ENCODE data around the gene ANK3.

Gene ANK3

DNA sequence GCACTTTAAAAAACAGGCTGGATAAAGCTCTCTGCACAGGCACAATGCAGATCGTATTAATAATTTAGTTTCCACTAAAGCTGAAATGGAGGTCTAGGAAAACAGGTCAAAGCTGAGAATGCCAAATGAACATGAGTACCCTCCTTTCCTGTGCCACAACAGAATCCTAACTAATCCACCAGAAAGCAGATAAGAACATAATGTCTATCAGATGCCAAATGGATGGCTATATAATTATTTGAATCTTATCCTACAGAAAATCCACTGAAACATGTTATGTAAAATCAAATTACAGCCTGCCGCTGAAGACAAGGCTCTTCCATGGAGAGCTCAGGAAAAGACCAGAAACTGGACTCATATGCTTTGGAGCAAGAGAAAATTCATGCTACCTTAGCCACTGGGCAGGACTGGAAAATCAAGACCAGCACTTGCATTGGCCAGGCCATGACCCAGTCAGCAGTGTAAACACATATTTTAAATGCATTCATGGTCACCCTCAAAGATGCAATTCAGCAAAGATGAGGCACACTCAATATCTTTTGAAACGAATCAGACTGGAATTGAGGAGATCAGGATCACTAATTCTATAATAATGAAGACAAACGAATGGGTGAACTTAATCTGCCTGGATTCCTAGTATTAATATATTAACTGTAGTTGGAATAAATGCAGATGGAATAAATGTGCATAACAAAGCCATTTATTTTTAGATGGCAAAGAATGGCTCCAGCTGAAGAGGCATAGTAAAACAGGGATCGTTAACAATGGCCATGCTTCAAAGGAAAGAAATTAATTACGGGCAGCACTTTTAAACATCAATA lies 13.2 kb downstream of the ANK3 start:
- no peak for DNase-seq

DNA sequence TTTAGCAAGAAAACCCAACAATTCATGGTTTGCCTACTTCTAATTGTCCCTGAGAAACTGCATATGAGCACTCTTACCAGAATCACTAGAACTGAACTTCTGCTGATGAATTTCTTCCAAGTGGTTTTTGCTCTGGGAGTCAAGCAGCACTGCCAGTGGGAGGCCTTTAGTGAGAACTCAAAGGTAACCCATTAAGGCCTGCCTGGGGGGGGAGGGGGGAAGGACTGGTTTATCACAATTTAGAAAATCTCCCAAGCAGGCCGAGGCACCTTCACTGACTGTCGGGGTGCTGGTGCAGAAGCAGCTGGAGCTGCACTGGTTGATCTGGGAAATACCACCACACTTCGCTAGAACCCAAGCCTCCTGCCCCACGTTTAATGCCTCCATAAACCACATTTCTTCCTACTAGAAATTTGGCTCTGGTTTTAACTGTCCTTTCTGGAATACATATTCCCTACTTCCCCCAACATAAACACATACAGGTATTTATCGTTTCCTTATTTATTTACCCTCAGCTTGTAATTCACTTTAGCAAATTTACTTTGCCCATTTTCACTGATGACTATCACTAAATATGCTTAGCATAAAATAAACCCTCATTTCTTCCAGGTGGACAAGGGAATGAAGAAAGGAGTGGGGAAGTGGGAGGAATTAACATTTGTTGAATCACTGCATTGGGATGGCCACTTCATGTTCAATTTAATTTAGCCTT lies 14.2 kb downstream of the ANK3 start:
- DNase-seq = no peak

DNA sequence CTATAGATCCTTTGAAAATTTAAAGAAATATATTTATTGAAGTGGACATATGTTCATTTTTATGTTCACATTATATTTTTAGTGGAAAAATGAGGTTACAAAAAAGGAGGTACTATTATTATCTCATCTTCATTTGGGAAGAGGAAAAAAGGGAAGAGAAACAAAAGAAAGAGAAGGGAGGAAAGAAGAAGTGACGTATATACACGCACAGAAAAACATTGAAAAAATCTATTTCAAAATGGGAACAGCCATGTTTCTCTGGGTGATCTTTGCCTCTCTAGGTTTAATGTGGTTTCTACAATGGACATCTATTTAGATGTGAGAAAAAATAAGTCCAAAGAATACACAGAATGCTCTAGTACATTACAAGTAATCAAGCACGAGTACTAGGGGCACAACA lies 14.8 kb downstream of the ANK3 start:
- no peak for DNase-seq

DNA sequence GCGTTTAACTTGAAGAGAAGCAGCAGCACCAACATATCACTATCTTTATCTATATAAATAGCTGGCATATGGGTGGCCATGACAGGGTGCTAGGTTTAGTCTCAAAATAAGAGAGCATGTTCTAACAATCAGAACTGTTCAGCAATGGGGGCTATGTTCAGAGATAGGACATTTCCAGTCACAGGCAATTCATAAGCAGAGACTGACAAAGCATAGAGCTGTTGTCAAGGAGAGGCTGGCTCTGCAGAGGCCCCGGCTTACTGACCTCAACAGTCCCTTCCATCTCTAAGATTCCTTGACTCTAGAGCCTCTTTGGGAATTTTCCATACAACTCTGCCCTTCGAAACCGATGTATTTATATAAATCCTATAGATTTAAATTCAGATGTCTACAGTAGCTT lies 17.2 kb downstream of the ANK3 start:
- no peak for DNase-seq

DNA sequence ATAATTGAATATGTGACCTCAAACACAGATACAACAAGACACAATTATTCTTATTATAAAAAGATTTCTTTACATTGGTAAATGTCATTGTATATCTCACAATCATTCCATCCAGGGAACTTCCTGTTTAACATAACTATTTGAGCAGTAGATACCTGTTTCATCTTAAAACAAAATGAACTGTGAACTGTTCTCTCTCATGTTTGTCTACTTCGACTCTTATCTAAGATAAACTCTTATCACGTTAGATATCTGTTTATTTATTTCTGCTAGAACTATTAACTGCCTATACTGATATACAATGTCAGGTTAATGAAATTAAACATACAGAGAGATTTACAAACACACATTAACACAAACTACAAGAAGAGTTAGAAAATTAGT lies 20.1 kb downstream of the ANK3 start:
- DNase-seq = no peak

DNA sequence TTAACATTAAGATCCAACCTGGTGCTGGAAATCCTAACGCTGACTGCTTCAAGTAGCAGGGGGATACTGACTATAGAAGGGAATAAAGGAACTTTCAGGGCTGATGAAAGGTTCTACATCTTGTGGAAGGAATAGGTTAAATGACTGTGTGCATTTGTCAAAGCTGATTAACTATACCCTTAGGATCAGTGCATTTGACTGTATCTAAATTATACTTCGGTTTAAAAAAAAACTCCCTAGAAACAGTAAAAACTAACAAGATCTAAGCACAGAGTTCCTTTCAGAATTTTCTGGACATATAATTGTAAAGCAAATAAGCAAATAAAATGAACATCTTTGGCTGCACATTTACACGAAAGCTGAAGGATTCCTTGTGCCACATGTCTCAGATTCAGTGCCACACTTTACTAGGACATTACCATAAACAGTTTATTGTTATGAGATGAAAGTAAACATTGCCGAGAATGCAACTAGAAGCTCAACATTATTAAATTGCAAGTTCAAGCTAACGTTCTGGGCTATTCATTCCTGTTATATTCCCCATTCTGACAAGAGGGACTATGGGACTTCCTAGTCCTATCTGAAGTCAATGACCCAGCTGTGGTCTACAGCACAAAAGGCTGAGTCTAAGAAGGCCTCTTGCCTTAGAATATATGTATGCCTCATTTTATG lies 20.7 kb downstream of the ANK3 start:
- DNase-seq = no peak

DNA sequence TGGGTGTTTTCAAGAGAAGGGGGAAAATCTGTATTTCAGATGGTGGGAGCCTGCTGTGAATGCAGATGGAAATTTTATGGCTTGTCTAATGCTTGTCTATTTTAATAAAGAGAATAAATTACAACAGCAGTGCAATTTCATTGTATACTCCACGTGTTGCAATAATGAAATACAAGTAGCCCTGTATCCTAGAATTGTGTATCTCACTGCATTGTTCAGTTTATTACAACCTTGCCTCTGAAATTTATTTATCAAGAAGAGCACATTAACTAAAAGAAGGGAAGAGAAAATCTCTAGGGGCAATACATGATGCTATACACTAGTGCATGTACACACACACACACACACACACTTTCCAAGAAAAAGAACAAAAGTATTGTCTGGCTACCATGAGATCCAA lies 21.8 kb downstream of the ANK3 start:
- DNase-seq = no peak

DNA sequence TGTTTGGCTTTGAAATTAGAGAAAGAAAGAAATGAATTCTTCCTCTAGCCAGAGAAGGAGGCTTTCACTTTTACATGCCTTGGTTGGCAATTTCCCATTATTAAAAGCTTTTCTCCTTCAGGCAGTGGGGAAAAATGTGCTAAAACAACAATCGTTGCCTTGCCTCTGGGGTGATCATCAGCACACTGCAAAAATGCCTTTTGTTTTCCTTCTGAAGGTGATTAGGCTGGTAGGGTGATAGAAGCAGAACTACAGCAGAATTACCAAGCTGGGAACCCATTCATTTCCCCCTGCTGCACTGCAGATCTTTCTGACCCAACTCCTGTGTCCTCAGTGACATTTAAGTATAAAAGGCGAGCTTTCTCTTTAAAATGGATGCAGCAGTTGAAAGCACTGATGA lies 22.2 kb downstream of the ANK3 start:
- no peak for DNase-seq

DNA sequence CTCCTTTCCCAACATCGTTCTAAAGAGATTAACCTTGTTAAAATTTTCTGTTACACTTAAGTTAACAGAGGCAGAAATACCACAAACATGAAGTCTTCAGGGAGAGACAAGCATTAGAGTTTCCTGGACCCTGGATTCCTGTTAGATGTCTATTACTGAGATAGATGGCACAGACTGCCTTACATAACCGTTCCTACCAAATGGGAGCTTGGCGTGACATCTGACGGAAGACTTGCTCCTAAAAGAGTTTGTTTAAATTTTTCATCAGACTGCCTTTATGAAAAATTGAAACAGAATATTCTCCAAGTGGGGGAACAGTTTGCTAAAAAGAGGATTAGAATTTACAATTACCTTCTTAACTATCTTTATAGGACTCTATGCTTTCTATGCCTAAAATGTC lies 22.7 kb downstream of the ANK3 start:
- no peak for DNase-seq

DNA sequence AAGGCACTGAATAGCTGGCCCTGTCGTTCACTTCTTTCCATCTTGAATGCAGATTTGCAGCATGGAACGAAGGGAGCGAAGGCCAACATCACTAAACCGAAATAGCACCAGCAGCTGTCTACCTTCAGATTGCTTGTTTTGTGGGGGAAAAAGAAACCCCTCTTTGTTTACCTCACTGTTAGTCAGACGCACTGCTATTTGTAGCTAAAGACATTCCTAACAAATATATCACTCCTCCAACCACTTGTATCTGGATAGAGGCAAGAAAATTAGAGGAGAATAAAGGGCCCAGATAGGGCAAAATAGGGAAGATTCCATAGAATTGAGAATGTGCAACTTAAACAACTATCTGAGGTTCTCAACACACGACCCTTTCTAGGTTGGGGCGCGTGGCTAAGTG lies 26.5 kb downstream of the ANK3 start:
- no peak for DNase-seq

DNA sequence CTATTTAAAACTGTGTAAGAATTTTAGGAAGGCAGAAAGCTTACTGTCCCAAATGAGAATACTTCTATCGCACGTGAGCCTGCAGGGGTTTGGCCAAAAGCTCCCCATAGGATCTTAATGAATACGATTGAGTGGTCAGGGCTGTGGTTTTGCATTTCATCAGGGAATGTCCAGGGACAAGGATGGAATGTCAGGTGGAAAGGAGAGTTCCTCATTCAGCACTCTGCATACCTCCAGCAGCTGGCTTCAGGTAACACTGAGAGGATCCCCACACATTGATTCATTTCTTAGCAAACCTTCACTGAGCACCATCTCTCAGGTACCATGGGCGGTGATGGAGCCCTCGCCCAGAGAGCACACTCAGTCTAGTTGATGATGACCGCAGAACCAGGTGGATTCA lies 27.2 kb downstream of the ANK3 start:
- no peak for DNase-seq

DNA sequence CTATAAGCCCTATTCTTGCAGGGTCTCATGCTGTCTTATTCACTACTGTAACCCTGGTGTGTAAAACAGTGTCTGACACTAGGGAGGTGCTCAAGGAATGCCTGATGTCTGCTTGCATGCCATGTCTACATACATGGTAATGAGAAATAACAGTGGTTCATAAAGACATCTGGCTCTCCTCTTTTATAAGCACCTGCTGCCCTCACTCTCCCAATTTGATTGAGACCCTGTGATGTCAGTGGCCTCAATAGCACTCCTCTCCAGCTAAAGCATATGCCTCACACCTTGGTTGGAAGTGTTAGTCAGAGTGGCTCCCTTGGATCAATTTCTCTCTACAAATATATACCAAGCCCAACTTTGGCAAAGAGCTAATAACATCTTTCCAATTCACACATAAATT lies 30.6 kb downstream of the ANK3 start:
- no peak for DNase-seq

DNA sequence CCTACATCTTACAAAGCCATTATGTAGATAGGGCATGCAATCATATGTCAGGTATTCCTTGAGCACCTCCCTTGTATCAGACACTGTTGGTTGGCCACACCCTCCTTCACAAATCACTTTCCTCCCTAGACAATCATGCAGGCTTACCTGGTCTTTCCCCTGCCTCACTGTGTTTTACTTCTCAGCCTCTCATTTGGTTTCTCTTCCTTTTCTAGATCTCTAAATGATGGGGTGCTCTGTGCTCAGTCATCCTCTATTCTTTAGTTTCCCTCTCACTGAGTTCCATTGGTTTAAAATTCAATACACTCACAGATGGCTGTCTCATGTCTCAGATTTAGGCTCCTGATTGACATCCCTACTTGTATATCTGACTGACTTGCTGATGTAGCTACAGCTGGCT lies 31.4 kb downstream of the ANK3 start:
- no peak for DNase-seq

DNA sequence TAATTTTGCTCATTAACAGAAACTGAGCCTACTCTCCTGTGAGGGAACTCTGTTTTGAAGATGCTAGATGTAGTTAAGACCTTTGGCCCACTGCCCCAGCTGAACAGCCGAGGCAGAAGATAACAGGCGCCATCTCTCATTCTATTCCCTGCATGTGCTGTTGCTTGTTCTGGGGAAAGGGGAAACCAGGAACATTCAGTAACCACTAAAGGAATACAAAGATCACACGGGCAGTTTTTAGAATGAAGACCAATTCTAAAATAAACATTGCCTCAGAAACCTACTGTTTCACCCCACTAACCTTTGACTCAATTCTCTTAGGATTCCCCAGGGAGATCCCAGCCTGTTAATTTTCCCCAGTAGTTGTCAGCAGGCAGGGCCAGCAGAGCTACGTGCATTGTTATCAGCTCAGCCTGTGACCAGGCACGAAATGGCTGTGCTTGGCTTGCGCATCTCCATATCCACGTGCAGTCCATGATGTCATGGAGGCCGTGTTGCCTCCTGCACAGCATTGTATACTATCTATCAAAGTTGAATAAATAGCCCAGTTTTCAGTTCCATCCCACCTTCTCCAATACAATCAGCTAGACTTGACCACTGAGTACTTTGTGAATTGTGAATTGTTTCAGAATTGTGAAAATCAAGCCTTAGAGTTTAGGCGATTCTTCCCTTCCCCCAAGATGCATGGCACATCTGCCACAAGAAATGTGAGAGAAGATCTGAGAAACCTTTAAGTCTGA lies 36.0 kb downstream of the ANK3 start:
- DNase-seq = no peak

DNA sequence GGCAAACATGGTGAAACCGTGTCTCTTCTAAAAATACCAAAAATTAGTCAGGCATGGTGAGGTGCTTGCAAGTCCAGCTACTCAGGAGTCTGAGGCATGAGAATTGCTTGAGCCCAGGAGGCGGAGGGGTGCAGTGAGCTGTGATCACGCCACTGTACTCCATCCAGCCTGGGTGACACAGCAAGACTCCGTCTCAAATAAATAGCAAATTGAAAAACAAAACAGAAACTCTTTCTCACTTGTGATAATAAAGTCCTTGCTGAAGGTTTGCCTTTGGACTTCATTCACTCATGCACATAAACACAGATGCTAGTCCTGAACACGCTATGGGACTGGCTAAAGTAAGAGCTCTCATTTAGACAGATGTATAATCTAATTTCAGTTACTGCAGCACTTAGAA lies 37.6 kb downstream of the ANK3 start:
- DNase-seq = no peak

DNA sequence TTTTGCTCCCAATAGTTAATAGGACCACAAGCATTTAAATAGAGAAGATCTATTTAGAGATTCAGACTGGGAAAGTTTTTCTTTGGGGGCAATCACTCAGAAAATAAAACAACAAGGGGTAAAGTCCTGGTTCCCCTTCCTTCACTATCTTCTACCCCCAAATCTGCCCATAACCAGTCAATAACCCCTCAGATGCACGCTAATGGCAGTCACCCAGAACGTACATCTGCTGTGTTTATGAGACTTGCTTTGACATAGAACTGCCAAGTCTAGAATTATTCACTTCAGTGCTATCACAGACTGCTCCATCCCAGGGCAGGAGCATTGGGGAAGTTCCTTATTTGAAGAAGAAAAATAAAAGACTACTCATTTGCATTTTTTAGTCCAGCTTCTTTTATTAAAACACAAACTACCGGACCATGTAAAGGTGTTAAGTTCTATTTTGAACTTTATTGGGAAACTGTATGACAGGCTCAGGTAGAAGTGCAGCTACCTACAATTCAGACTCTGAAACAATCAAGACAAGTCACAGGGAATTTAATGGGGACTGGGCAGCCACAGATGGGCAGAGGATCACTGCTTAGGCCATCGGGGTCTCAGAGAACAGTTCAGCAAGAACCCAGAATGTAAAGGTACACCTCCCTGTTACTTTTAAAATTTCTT lies 38.4 kb downstream of the ANK3 start:
- DNase-seq = no peak

DNA sequence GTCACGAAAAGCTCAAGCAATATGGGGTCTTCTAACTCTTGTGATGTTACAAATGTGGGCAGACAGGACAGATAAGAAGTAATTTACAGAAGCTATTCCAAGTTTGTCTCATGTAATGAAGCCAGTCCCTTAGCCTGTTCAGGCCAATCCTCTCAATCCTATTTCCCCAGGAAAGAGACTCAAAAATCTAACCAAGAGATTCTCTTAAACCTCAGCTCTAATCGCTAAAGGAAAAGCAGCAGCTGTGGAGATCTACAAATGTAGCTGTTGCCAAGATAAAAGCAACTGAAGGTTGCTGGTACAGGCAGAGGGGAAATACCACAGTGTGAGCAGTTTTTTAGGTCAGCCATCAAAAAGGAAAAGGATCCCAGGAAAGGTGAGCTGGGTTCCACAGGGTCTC lies 39.3 kb downstream of the ANK3 start:
- no peak for DNase-seq

DNA sequence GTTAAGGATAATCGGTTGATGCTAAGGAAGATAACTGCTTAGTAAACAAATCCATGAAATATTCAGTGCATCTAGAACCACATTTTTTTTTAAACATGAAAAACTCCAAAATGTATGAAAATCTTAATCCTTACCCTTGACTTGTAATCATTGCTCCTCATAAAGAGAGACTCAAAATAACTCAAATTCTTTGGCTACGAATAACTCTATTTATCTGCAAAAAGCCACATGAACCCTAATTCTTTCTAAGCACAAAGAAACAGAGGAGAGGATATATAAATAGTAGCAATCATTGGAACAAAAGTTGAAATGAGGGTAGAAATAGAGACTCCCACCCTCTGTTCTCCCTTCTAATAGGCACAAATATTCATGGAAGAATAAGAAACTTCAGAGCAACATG lies 40.2 kb downstream of the ANK3 start:
- no peak for DNase-seq

DNA sequence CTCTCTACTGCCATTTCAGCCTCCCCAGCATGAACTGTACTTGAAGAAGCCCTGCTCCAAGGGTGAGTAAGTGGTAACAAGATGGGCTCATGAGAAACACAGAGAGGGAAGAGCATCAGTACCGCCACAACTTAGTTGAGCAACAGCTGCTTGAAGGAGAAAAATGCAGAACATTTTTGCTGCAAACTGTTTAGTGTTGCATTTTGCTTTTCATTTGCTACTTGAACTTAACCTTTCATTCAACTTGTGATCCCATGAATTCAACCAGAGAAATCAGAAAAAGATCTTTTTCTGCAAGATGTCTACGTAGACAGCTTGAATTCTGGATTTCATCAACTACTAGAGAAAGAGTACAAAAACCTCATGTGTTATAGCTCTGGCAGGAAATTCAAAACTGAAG lies 40.7 kb downstream of the ANK3 start:
- no peak for DNase-seq

DNA sequence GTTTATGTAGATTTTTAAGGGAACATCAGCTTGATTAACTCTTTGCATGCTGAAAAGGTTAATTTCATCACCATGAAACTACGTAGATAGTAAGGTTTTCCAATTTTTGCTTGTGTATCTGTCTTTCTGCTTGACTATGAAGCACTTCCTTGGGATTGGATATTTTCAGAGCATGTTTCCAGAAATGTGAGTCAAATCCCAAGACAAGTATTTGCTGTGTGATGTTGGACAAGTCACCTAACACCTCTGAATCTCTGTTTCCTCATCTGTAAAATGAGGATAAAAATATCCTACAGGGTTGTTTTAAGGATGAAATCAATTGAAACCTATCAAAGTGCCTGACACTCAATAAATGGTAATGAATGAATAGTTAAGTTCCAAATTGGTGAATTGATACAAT lies 42.4 kb downstream of the ANK3 start:
- DNase-seq = no peak

DNA sequence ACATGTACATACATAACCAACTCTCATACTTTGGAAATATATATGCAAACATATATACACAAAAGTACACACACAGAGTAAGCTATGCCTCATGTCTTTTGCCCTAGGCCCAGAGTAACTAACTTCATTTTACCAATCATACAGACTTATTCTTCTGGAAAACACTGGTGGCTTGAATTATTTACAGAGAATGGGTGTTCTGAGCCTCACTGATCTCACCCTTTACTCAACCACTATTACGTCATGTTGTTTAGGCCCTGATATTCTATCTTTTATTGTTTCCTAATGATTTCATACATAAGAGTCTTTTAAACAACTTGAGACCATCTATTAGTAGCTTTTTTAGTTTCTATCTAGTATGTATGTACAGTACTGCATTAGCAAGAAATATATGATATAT lies 43.0 kb downstream of the ANK3 start:
- DNase-seq = no peak

DNA sequence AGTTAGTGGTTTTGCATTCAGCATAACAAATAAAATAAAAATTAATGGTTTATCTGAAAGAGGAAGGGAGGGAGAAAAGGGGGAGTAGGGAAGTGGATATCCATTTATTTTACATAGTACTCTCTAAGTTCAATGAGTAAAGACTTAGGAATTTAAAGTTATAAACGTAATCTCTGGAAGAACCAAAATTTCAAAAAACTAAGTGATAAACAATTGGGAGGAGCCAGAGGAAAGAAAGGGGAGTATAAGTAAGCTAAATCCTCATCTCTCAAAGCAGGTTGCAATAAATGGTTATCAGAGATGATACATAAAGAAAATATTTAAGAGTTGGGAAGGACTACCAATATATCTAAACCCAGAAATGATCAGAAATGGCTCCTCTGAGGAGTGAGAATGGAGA lies 46.4 kb downstream of the ANK3 start:
- DNase-seq = no peak

DNA sequence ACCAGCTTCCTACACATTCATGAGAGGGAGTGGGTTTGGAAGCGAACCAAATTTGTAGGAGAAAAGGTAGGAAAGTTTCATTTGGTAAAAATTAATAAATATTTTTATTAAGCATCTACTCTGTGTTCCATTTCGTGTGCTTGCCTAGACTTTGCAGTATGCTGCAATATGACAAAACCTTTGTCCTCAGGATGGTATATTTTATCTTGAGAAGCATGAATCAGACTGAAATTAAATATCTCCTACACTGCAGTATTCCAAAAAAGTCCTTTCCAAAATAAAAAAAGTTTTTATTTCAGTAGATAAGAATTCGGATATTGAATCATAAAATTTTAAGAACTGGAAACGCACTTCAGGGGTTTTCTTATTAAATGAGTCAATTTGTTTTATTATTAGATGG lies 47.7 kb downstream of the ANK3 start:
- no peak for DNase-seq

Data from T1000 (cell line).